PC-9 (cell line): ENCODE results near the gene MRPS34. TPM values are rescaled to one million over a fixed set of nuclear protein-coding genes. Genes with fewer than 3 reads are reported as not detected.
"Not testable (repeated sequence)": the region's sequence is repeated elsewhere in the genome, so short reads cannot be mapped to it uniquely, and the experiment has no call there.

Experiments
- BruUV-seq: library from RNA; stranded (reverse); fragments of 400-500 nt; replicated peaks from 2 replicates; lab custom pipeline; 2021; lab: Mats Ljungman, UMichigan
- CTCF ChIA-PET: fragments of 300-600 bp; sonication (Branson Sonifier 250); formaldehyde crosslinking; loops from one replicate; lab custom pipeline; 2022; ENCODE audit warnings: antibody characterized with exemption; lab: Charles Lee
- POLR2A ChIA-PET: fragments of 300-600 bp; sonication (Branson Sonifier 250); formaldehyde crosslinking; loops from one replicate; lab custom pipeline; 2022; ENCODE audit warnings: antibody characterized with exemption; ENCODE audit not compliant: unreplicated experiment; lab: Charles Lee
- DNase-seq, 2 experiments: peaks; one replicate each; pipeline versions ENCODE4 v3.0.0 to v3.0.0-alpha.2; 2015 to 2022; ENCODE audit warnings: mixed read lengths in 1 of 2
- H2AFZ ChIP-seq: fragments of 200-600 bp; sonication (generic); 2 replicates; pipeline ENCODE4 v1.8.1; 2017; ENCODE audit warnings: antibody characterized with exemption
- H3F3A ChIP-seq: fragments of 200-600 bp; sonication (generic); 2 replicates; pipeline ENCODE4 v1.8.1; 2017; ENCODE audit warnings: antibody characterized with exemption, mild to moderate bottlenecking, low read depth; ENCODE audit not compliant: insufficient read depth
- H3K27ac ChIP-seq: fragments of 200-600 bp; sonication (generic); 2 replicates; pipeline ENCODE4 v1.6.1; 2016; ENCODE audit warnings: mixed run types
- H3K27me3 ChIP-seq: fragments of 200-600 bp; sonication (generic); 2 replicates; pipeline ENCODE4 v1.6.1; 2016; ENCODE audit warnings: low read depth, mixed run types; ENCODE audit not compliant: insufficient read depth
- H3K36me3 ChIP-seq: fragments of 200-600 bp; sonication (generic); 2 replicates; pipeline ENCODE4 v1.6.1; 2016; ENCODE audit warnings: low read depth, mixed run types
- H3K4me1 ChIP-seq: fragments of 200-600 bp; sonication (generic); replicated peaks from 2 replicates; pipeline ENCODE4 v1.6.1; 2016; ENCODE audit warnings: mixed run types; ENCODE audit not compliant: insufficient read depth
- H3K4me2 ChIP-seq: fragments of 200-600 bp; sonication (generic); 2 replicates; pipeline ENCODE4 v1.6.1; 2017; ENCODE audit warnings: mixed run types
- H3K4me3 ChIP-seq: fragments of 200-600 bp; sonication (generic); 2 replicates; pipeline ENCODE4 v1.6.1; 2016; ENCODE audit warnings: mixed run types
- H3K79me2 ChIP-seq: fragments of 200-600 bp; sonication (generic); 2 replicates; pipeline ENCODE4 v1.6.1; 2017; ENCODE audit warnings: low read depth, mixed run types
- H3K9me2 ChIP-seq: fragments of 200-600 bp; sonication (generic); 2 replicates; pipeline ENCODE4 v1.8.1; 2017; ENCODE audit warnings: mild to moderate bottlenecking; ENCODE audit not compliant: insufficient read depth
- H3K9me3 ChIP-seq: fragments of 200-600 bp; sonication (generic); 2 replicates; pipeline ENCODE4 v1.8.1; 2016; ENCODE audit warnings: low read depth; ENCODE audit not compliant: insufficient read depth
- H4K20me1 ChIP-seq: fragments of 200-600 bp; sonication (generic); 2 replicates; pipeline ENCODE4 v1.8.1; 2017; ENCODE audit not compliant: insufficient read depth
- EZH2 ChIP-seq: fragments of 200-600 bp; sonication (generic); IDR thresholded peaks from 2 replicates; pipeline ENCODE4 v1.8.0; 2017; ENCODE audit warnings: antibody characterized with exemption, low read depth
- intact Hi-C: fragments of 100-400 bp; cut with micrococcal nuclease; formaldehyde crosslinking; loops from one replicate; pipeline ENCODE4 v1.10.0; 2022; ENCODE audit not compliant: unreplicated experiment
- total RNA-seq: library from RNA; stranded (reverse); gene quantifications from 2 replicates; pipeline ENCODE4 v1.2.3, GENCODE V29; 2021
- TF ChIP-seq, protein P1 (sequence below): fragments of 200-600 bp; sonication (generic); conservative IDR thresholded peaks from 2 replicates; pipeline ENCODE4 v1.6.1; 2017; ENCODE audit warnings: mixed run types, antibody characterized with exemption, mild to moderate bottlenecking, moderate library complexity

MRPS34 gene
- total RNA-seq, 1 experiment from 2014 or later, result 201 TPM

GRCh38 chr16:1800701-1801100 is 27.8 kb upstream of the MRPS34 start:
- CTCF ChIA-PET, result no interaction called here
- no peaks in the 10 kb centered on the region for H3K9me2 ChIP-seq
- peaks cover 5% of the 10 kb centered on the region; the same call in 1 of the 2 replicates for H3K9me3 ChIP-seq
- H3K4me3 ChIP-seq, result no peak overlapping the region
- no peak for DNase-seq
- no peaks in the 10 kb centered on the region for H3K4me1 ChIP-seq
- no peaks in the 10 kb centered on the region for H3K36me3 ChIP-seq
- intact Hi-C loops, result no loop called here
- H3F3A ChIP-seq, result no peaks in the 10 kb centered on the region; the same call in 1 of the 2 replicates
- H3K79me2 ChIP-seq, result no peaks in the 10 kb centered on the region
- POLR2A ChIA-PET, result no interaction called here
- H3K4me2 ChIP-seq, result no peak overlapping the region
- BruUV-seq, result no TSS peak
- H3K27ac ChIP-seq, result no peak overlapping the region
- no peak for TF ChIP-seq EZH2
- TF ChIP-seq, protein P1, sequence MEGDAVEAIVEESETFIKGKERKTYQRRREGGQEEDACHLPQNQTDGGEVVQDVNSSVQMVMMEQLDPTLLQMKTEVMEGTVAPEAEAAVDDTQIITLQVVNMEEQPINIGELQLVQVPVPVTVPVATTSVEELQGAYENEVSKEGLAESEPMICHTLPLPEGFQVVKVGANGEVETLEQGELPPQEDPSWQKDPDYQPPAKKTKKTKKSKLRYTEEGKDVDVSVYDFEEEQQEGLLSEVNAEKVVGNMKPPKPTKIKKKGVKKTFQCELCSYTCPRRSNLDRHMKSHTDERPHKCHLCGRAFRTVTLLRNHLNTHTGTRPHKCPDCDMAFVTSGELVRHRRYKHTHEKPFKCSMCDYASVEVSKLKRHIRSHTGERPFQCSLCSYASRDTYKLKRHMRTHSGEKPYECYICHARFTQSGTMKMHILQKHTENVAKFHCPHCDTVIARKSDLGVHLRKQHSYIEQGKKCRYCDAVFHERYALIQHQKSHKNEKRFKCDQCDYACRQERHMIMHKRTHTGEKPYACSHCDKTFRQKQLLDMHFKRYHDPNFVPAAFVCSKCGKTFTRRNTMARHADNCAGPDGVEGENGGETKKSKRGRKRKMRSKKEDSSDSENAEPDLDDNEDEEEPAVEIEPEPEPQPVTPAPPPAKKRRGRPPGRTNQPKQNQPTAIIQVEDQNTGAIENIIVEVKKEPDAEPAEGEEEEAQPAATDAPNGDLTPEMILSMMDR, result no peak
- H4K20me1 ChIP-seq, result no peaks in the 10 kb centered on the region
- H3K27me3 ChIP-seq, result no peaks in the 10 kb centered on the region
- no peak overlapping the region for H2AFZ ChIP-seq

DNA sequence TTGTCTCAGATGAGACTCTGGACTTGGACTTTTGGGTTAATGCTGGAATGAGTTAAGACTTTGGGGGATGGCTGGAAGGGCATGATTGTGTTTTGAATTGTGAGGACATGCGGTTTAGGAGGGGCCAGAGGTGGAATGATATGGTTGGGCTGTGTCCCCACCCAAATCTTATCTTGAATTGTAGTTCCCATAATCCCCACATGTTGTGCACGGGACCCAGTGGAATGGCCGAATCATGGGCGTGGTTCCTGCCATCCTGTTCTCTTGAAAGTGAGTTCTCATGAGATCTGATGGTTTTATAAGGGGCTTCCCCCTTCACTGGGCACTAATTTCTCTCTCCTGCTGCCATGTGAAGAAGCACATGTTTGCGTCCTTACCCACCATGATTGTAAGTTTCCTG is 26.3 kb upstream of the MRPS34 start:
- H3K79me2 ChIP-seq, H3K4me2 ChIP-seq, H3K4me1 ChIP-seq, H3K27me3 ChIP-seq, H3K9me2 ChIP-seq, H4K20me1 ChIP-seq, H3K36me3 ChIP-seq, POLR2A ChIA-PET, H3K4me3 ChIP-seq, DNase-seq, H3K9me3 ChIP-seq, H3K27ac ChIP-seq, H2AFZ ChIP-seq, BruUV-seq, intact Hi-C loops, H3F3A ChIP-seq: not testable (repeated sequence)
- CTCF ChIA-PET, result interaction anchor here (0.6 kb wide), 1 partner anchor 13 kb away, joined by 9 read pairs; no protein-coding TSS in a partner anchor

GRCh38 chr16:1794908-1795666 is 22.2 kb upstream of the MRPS34 start:
- H2AFZ ChIP-seq, result no peak overlapping the region
- H3K27me3 ChIP-seq, result no peaks in the 10 kb centered on the region
- TF ChIP-seq, protein P1, result no peak
- TF ChIP-seq EZH2, result no peak
- no peaks in the 10 kb centered on the region for H3K79me2 ChIP-seq
- no peak overlapping the region for H3K4me2 ChIP-seq
- no peaks in the 10 kb centered on the region for H3K36me3 ChIP-seq
- H3K27ac ChIP-seq, result no peak overlapping the region
- no peaks in the 10 kb centered on the region for H3F3A ChIP-seq
- no peaks in the 10 kb centered on the region for H3K9me2 ChIP-seq
- H3K9me3 ChIP-seq, result peaks cover 5% of the 10 kb centered on the region; the same call in 1 of the 2 replicates
- H4K20me1 ChIP-seq, result no peaks in the 10 kb centered on the region
- intact Hi-C loops, result no loop called here
- DNase-seq, result no peak
- BruUV-seq, result no TSS peak
- no peaks in the 10 kb centered on the region for H3K4me1 ChIP-seq
- ChIA-PET POLR2A (no interaction called here), CTCF (no interaction called here)
- H3K4me3 ChIP-seq, result no peak overlapping the region
